Breast epithelium (tissue), 3 donors: ENCODE data around the gene FN3K.

Experiments
- POLR2AphosphoS5 ChIP-seq, 3 donors: sonication (generic); formaldehyde crosslinking; IDR thresholded peaks; one replicate each; pipeline ENCODE4 v1.6.1; 2017; ENCODE audit warnings: antibody characterized with exemption in 3 of 3
- TF ChIP-seq, protein P1 (sequence below), 3 donors: fragments of 450-650 bp; IDR thresholded peaks; one replicate each; pipeline ENCODE4 v1.5.1; 2016 to 2017; ENCODE audit warnings: antibody characterized with exemption in 3 of 3, mild to moderate bottlenecking in 3 of 3, moderate library complexity in 3 of 3

GRCh38 chr17:82776454-82776853 is 41.0 kb downstream of the FN3K start:
- TF ChIP-seq, protein P1, sequence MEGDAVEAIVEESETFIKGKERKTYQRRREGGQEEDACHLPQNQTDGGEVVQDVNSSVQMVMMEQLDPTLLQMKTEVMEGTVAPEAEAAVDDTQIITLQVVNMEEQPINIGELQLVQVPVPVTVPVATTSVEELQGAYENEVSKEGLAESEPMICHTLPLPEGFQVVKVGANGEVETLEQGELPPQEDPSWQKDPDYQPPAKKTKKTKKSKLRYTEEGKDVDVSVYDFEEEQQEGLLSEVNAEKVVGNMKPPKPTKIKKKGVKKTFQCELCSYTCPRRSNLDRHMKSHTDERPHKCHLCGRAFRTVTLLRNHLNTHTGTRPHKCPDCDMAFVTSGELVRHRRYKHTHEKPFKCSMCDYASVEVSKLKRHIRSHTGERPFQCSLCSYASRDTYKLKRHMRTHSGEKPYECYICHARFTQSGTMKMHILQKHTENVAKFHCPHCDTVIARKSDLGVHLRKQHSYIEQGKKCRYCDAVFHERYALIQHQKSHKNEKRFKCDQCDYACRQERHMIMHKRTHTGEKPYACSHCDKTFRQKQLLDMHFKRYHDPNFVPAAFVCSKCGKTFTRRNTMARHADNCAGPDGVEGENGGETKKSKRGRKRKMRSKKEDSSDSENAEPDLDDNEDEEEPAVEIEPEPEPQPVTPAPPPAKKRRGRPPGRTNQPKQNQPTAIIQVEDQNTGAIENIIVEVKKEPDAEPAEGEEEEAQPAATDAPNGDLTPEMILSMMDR (IDR thresholded peaks at IDR 0.05), result no peak
- TF ChIP-seq POLR2AphosphoS5 (IDR thresholded peaks at IDR 0.05), result no peak
